Small intestine (tissue), 7 donors: ENCODE data around the gene MIPEP. TPM values are rescaled to one million over a fixed set of nuclear protein-coding genes. Genes with fewer than 3 reads are reported as not detected.
A peak's percentile ranks its signal among the peaks of the same experiment; 100 is the strongest.

Experiments
- DNase-seq, 2 donors: peaks; one replicate each; pipeline versions ENCODE4 v3.0.0 to v3.0.0-alpha.2; 2013
- FAIRE-seq: peaks from 2 replicates; lab custom pipeline; 2012; peaks lifted over from hg19 to GRCh38; lab: Jason Lieb, UNC
- H3K27ac ChIP-seq, 3 donors: one replicate each; pipeline ENCODE4 v1.5.1; 2013; ENCODE audit warnings: low read length in 2 of 3, mild to moderate bottlenecking in 2 of 3, control low read depth in 1 of 3, inconsistent platforms in 1 of 3, low read depth in 1 of 3, moderate library complexity in 1 of 3
- H3K27me3 ChIP-seq, 3 donors: one replicate each; pipeline ENCODE4 v1.6.1; 2013; ENCODE audit warnings: low read length in 3 of 3, inconsistent platforms in 1 of 3; ENCODE audit not compliant: control insufficient read depth in 3 of 3, insufficient read depth in 3 of 3
- H3K36me3 ChIP-seq, 3 donors: one replicate each; pipeline ENCODE4 v1.6.1; 2013; ENCODE audit warnings: low read length in 3 of 3, inconsistent platforms in 1 of 3, low read depth in 1 of 3, mild to moderate bottlenecking in 1 of 3, moderate library complexity in 1 of 3; ENCODE audit not compliant: control insufficient read depth in 3 of 3, insufficient read depth in 2 of 3
- H3K4me1 ChIP-seq, 3 donors: one replicate each; pipeline ENCODE4 v1.6.1; 2013; ENCODE audit warnings: low read length in 2 of 3, inconsistent platforms in 1 of 3, low read depth in 1 of 3, mild to moderate bottlenecking in 1 of 3, moderate library complexity in 1 of 3; ENCODE audit not compliant: control insufficient read depth in 3 of 3, insufficient read depth in 2 of 3
- H3K4me3 ChIP-seq, 3 donors: one replicate each; pipeline ENCODE4 v1.5.1; 2013; ENCODE audit warnings: low read length in 3 of 3, control low read depth in 1 of 3, inconsistent platforms in 1 of 3, low read depth in 1 of 3, mild to moderate bottlenecking in 1 of 3, moderate library complexity in 1 of 3
- H3K9me3 ChIP-seq, 2 donors: one replicate each; pipeline ENCODE4 v1.6.1; 2013; ENCODE audit warnings: low read depth in 1 of 2, low read length in 1 of 2; ENCODE audit not compliant: control insufficient read depth in 2 of 2, insufficient read depth in 1 of 2
- WGBS, 3 donors: extraction: QIAGEN DNeasy Blood & Tissue Kit; methylation state at CpG; one replicate each; pipeline ENCODE4 v1.1.7; 2013; 5-methylcytosine and 5-hydroxymethylcytosine counted together
- polyA plus RNA-seq, 4 donors: library from polyadenylated mRNA; stranded (reverse) in 3 of 4; unstranded in 1 of 4; fragments of 200-250 nt in 3 of 4; fragments of 120-200 nt in 1 of 4; gene quantifications; one replicate each; pipeline versions ENCODE4 v1.2.1 to v1.2.3, GENCODE V29; 2013
- donor health status: healthy with polysubstance abuse.
- donor health status: control.
- donor health status: control.
- donor health status: Bipolar disorder and iron deficiency.
- donor health status: healthy.

Gene MIPEP
- polyA plus RNA-seq, 4 donors: 10.3 to 19.8 (median 18.8) TPM

DNA sequence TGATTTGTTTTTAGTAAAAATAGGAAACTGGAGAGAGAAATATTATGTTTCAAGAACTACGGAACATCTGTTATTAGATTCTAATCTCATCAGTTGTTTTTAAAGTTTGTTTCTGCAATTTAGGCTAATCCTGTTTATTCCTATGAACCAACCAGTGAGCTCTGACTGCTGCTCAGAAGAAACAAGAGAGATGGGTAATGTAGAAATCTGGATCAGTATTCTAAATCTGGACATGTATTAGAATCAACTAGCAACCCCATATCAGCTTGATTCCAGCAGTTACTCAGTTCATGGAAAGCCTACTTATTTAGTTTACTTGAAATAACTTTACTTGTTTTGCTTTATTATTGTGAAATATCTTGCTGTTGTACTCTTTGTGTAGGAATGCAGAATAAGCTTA is 203.8 kb downstream of the MIPEP start:
- H3K4me3 ChIP-seq: no peak overlapping the region
- FAIRE-seq (no peak), DNase-seq (no peak)
- H3K36me3 ChIP-seq: no peaks in the 10 kb centered on the region
- WGBS, 3 donors: 69 to 96% (median 83%) methylated on average over 1 of the region's 1 CpG
- H3K27me3 ChIP-seq: no peaks in the 10 kb centered on the region
- H3K9me3 ChIP-seq: peaks cover 0 to 7% of the 10 kb centered on the region in 2 donors
- no peaks in the 10 kb centered on the region for H3K4me1 ChIP-seq
- H3K27ac ChIP-seq: no peak overlapping the region

DNA sequence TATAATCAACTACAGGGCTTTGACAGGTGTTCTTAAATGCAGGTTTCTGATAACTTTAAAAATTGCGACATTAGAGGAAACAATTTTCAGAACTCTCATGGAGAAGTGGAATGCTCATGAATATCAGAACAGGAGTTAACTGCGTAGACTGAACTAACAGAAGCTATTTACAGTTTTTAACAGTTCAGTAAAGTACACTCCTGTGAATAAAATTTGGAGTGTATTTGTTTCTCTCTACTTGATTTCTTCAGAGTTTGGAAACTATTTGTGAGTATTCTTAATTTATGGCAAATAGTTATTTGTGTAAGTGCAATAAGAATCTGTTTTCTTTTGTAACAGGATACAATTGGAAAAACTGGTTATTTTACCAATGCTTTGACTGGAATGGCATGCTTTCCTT is 204.6 kb downstream of the MIPEP start:
- FAIRE-seq: no peak

DNA sequence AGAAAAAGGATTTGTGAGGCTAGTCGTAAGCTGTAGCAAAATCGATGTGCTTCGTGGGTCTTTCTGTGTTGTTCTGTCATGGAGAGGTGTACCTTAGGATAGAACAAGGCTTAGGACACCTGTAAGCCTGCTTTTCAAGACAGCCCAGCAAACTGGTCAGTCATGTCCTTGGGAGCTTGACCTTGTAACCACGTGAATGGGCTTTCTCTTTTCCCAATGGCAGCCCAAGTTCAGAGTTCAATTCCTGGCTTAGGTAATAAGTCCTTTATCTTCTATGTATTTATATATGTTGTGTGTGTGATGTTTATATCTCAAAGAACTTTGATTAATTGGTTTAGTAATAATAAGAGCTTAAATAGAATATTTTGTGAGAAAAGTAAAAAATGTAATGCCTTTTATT is 206.1 kb downstream of the MIPEP start:
- Histone ChIP-seq H3K27ac (no peak overlapping the region), H3K4me1 (no peaks in the 10 kb centered on the region), H3K36me3 (no peaks in the 10 kb centered on the region), H3K9me3 (peaks cover 0 to 8% of the 10 kb centered on the region in 2 donors), H3K4me3 (no peak overlapping the region), H3K27me3 (no peaks in the 10 kb centered on the region)
- peak; percentile 55 for FAIRE-seq
- WGBS, 3 donors: 60 to 74% (median 60%) methylated on average over 4 of the region's 4 CpGs
- no peak for DNase-seq

More for the DNA sequence above, 204.6 kb downstream of the MIPEP start:
- Histone ChIP-seq H3K27me3 (no peaks in the 10 kb centered on the region), H3K9me3 (peaks cover 0 to 7% of the 10 kb centered on the region in 2 donors), H3K4me3 (no peak overlapping the region), H3K36me3 (no peaks in the 10 kb centered on the region), H3K4me1 (no peaks in the 10 kb centered on the region), H3K27ac (no peak overlapping the region)
- WGBS, 3 donors: 95 to 99% (median 97%) methylated on average over 2 of the region's 2 CpGs
- no peak for DNase-seq

DNA sequence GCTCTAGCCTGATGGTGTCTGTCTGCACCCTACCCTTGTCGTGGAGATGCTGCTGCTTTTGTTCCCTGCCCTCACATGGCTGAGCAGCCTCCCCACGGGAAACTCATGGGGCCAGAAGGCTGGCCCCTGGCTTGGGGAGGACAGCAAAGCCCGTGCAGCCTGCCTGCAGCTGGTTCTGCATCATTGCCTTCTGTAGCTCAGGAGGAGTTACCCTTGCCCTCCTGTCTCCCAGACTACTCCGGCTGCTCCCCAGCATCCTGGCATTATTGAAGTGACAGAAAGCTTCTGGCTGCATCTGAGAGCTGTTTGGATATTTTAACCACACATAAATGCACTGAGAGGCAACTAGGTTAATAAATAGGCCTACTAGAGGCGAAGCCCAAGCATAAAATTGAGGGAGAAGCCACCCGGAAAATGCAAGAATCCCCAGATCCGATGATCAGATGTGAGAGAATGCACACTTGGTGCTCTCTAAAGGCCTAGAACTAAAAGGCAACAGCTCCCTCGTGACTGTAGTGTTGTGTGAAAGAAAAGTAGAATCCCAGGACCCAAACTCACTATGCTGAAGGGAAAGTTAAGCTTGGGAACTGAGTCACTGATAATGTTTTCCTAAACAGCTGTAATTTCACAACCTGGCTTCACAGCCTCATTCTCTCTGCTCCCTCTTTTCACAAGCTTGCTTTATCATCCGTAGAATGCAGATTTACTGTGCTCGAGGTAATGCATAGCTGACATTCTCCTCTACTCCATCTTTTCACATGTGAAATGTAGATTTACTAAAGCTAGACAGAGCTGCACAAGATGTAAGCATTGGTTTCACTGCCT is 208.1 kb downstream of the MIPEP start:
- no peak overlapping the region for H3K27ac ChIP-seq
- DNase-seq (no peak), FAIRE-seq (no peak)
- WGBS, 3 donors: 68 to 81% (median 75%) methylated on average over 10 of the region's 10 CpGs
- H3K4me3 ChIP-seq: no peak overlapping the region
- H3K27me3 ChIP-seq: no peaks in the 10 kb centered on the region
- H3K36me3 ChIP-seq: no peaks in the 10 kb centered on the region
- H3K4me1 ChIP-seq: no peaks in the 10 kb centered on the region
- H3K9me3 ChIP-seq: peaks cover 0 to 8% of the 10 kb centered on the region in 2 donors

Other genes starting within 250 kb of the MIPEP start
- gene C1QTNF9B, start 8.1 kb upstream of the MIPEP start, polyA plus RNA-seq: under 1 TPM in 2 of 4 donors, not detected in 2; 0.19 to 0.49 TPM